AG04450 (cell line): ENCODE results near the gene NAP1L1. TPM values are rescaled to one million over a fixed set of nuclear protein-coding genes. Genes with fewer than 3 reads are reported as not detected.

Source experiments
- CTCF ChIA-PET: fragments of 300-600, 350-600 bp; formaldehyde crosslinking; extraction: SDS; loops from one replicate; lab custom pipeline; 2022; ENCODE audit warnings: antibody characterized with exemption, inconsistent platforms; lab: Charles Lee
- POLR2A ChIA-PET: fragments of 350-600 bp; formaldehyde crosslinking; extraction: SDS; loops from one replicate; lab custom pipeline; 2021; ENCODE audit warnings: antibody characterized with exemption, inconsistent platforms; lab: Yijun Ruan, JAX
- DNase-seq: peaks from one replicate; pipeline ENCODE4 v3.0.0-alpha.2; 2011; ENCODE audit warnings: low read depth, low spot score
- H3K27ac ChIP-seq: one replicate; pipeline ENCODE4 v1.5.1; 2012; ENCODE audit warnings: low read depth, low read length, control low read depth
- H3K27me3 ChIP-seq: one replicate; pipeline ENCODE4 v1.6.0; 2012; ENCODE audit warnings: low read length; ENCODE audit not compliant: control insufficient read depth, insufficient read depth
- H3K4me3 ChIP-seq: 2 replicates; pipeline ENCODE4 v1.5.1; 2011; ENCODE audit warnings: mild to moderate bottlenecking, low read depth, low read length, control low read depth
- H3K9me3 ChIP-seq: 2 replicates; pipeline ENCODE4 v1.5.1; 2012; ENCODE audit warnings: low read length; ENCODE audit not compliant: control insufficient read depth, insufficient read depth
- CTCF ChIP-seq: IDR thresholded peaks from 2 replicates; pipeline ENCODE4 v1.5.1; 2011; ENCODE audit warnings: low read depth, low read length, control low read depth, inconsistent platforms
- polyA plus RNA-seq: library from polyadenylated mRNA; depleted of rRNA; stranded (reverse); fragments of >200 nt; gene quantifications from 2 replicates; pipeline ENCODE4 v1.2.3, GENCODE V29; 2011

NAP1L1 gene
- polyA plus RNA-seq, 1 experiment = 593 TPM

GRCh38 chr12:76069339-76069738 is 15.1 kb downstream of the NAP1L1 start:
- CTCF ChIA-PET = interaction anchor here (0.5 to 0.6 kb wide), 2 partner anchors 16 to 745 kb away, joined by 3 read pairs; no protein-coding TSS in a partner anchor

GRCh38 chr12:76065917-76066316 is 18.6 kb downstream of the NAP1L1 start:
- H3K27me3 ChIP-seq = no peaks in the 10 kb centered on the region
- ChIA-PET POLR2A (no interaction called here), CTCF (no interaction called here)
- TF ChIP-seq CTCF = no peak
- no peak for DNase-seq
- H3K27ac ChIP-seq = no peak overlapping the region
- H3K9me3 ChIP-seq = no peaks in the 10 kb centered on the region
- H3K4me3 ChIP-seq = no peak overlapping the region

More at GRCh38 chr12:76069339-76069738, 15.1 kb downstream of the NAP1L1 start:
- Histone ChIP-seq H3K4me3 (no peak overlapping the region), H3K27me3 (no peaks in the 10 kb centered on the region), H3K9me3 (no peaks in the 10 kb centered on the region), H3K27ac (no peak overlapping the region)
- no peak for DNase-seq
- POLR2A ChIA-PET = no interaction called here
- TF ChIP-seq CTCF = no peak

GRCh38 chr12:76064904-76065303 is 19.6 kb downstream of the NAP1L1 start:
- Histone ChIP-seq H3K27ac (no peak overlapping the region), H3K9me3 (no peaks in the 10 kb centered on the region), H3K27me3 (no peaks in the 10 kb centered on the region), H3K4me3 (no peak overlapping the region)
- ChIA-PET POLR2A (no interaction called here), CTCF (interaction anchor here (0.7 kb wide), 1 partner anchor 521 kb away, joined by 3 read pairs; no protein-coding TSS in a partner anchor)
- TF ChIP-seq CTCF = no peak
- DNase-seq = no peak

- DNase-seq = no peak
- Histone ChIP-seq H3K27ac (no peak overlapping the region), H3K27me3 (no peaks in the 10 kb centered on the region), H3K4me3 (no peak overlapping the region), H3K9me3 (no peaks in the 10 kb centered on the region)
- no peak for TF ChIP-seq CTCF
- CTCF ChIA-PET = no interaction called here
- POLR2A ChIA-PET = no interaction called here
Observed at GRCh38 chr12:76060111-76060510, 24.4 kb downstream of the NAP1L1 start.

GRCh38 chr12:76057326-76057725 is 27.2 kb downstream of the NAP1L1 start:
- no peaks in the 10 kb centered on the region for H3K27me3 ChIP-seq
- DNase-seq = no peak
- TF ChIP-seq CTCF = no peak
- POLR2A ChIA-PET = no interaction called here
- CTCF ChIA-PET = interaction anchor here (0.5 to 1.3 kb wide), 4 partner anchors 21 to 667 kb away, joined by 3 to 8 read pairs (median 4); partner anchors contain the start of gene GLIPR1L2
- H3K9me3 ChIP-seq = no peaks in the 10 kb centered on the region
- no peak overlapping the region for H3K4me3 ChIP-seq
- H3K27ac ChIP-seq = no peak overlapping the region
